ENCODE results near the gene PNMA6A.

DNA sequence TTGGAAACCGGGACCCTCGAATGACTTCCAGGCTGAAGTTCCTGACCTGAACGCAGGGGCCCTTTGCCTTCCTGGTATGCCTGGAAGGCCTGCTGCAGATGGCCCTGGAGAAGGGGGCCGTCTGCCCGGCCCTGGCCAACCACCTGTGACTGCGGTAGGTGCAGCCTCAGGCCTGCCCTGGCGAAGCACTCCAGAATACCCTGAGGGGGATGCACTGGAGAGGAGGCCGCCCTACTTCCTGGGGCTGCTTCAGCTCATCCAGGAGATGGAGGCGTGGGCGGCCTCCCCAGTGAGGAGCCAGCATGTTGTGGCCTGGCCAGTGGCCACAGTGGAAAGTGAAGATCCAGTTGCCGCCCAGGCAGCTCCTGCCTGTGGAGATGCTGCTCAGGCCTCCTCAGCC lies 42.4 kb upstream of the PNMA6A start:
- TF ChIP-seq, protein P1, sequence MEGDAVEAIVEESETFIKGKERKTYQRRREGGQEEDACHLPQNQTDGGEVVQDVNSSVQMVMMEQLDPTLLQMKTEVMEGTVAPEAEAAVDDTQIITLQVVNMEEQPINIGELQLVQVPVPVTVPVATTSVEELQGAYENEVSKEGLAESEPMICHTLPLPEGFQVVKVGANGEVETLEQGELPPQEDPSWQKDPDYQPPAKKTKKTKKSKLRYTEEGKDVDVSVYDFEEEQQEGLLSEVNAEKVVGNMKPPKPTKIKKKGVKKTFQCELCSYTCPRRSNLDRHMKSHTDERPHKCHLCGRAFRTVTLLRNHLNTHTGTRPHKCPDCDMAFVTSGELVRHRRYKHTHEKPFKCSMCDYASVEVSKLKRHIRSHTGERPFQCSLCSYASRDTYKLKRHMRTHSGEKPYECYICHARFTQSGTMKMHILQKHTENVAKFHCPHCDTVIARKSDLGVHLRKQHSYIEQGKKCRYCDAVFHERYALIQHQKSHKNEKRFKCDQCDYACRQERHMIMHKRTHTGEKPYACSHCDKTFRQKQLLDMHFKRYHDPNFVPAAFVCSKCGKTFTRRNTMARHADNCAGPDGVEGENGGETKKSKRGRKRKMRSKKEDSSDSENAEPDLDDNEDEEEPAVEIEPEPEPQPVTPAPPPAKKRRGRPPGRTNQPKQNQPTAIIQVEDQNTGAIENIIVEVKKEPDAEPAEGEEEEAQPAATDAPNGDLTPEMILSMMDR (IDR thresholded peaks at IDR 0.05): no peak
- no peak for TF ChIP-seq POLR2A (IDR thresholded peaks at IDR 0.05)

Measured in testis (tissue), 2 donors.